GM10847 (cell line): ENCODE results near the gene FXYD2.

Experiments used
- POLR2A ChIP-seq: IDR thresholded peaks from 2 replicates; pipeline ENCODE4 v1.6.1; 2011; ENCODE audit not compliant: insufficient read length; ENCODE audit errors: extremely low read depth

Gene FXYD2

DNA sequence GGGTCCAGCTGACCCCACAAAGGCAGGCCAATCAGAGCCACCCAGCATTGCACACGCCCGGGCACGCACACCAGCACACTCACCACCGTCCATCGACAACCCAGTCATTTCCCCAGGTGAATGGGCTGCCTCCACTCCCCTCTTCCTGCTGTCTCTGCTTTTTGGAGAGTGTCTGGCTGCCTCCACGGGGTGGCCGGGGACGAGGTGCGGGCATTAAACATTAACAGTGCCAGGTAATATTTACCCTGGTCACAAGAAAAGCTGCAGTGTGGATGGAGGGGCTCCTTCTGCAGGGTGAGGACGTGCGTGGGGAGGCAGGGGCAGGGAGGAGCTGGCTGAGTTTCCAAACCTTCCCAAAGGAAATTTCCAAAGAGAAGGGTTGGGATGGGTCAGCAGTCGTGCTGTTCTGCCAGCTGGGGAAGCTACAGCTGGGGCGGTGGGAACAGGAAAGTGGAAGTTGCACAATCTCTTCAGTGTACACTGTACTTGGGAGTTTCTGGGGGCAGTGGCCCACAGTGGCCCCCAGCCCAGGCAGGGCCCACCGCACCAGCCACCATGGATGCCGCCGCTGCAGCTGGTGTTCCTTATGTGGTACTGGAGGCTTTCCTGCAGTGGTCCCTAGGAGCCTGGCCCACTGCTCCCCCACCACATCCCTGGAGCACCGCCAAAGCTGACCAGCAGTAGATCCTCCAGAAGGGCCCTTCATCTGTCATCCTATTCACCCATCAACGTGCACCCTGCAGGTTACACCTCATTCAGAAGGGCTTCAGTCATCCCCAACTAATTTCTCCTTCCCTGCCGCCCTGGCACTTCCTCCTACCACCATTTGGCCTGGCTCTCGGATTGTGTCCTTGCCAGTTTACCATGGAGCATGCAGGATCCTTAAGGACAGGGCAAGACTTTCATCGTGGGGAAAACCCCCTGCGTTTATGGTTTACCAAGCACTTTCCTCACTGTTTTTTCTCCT lies at the start of gene FXYD2:
TSS of gene FXYD2 (minus strand) at position 174 of the 967 bp plus-strand sequence. CDS start at position 108, 66 bp downstream.
- TF ChIP-seq POLR2A = no peak

DNA sequence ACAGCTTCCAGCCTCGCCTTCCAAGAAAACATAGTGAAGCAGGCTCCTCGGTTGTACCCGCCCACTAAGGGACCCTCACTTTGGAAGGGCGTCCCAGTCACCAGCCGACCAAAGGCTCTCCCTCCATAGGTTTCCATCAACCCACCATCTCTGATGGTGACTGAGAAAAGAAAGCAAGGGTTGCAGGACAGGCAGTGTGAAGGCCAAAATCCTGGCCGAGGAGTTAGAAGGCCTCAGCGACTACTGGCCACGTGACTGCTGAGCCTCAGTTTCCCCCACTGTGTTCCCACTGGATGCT lies 49.2 kb upstream of the FXYD2 start:
- no peak for TF ChIP-seq POLR2A

DNA sequence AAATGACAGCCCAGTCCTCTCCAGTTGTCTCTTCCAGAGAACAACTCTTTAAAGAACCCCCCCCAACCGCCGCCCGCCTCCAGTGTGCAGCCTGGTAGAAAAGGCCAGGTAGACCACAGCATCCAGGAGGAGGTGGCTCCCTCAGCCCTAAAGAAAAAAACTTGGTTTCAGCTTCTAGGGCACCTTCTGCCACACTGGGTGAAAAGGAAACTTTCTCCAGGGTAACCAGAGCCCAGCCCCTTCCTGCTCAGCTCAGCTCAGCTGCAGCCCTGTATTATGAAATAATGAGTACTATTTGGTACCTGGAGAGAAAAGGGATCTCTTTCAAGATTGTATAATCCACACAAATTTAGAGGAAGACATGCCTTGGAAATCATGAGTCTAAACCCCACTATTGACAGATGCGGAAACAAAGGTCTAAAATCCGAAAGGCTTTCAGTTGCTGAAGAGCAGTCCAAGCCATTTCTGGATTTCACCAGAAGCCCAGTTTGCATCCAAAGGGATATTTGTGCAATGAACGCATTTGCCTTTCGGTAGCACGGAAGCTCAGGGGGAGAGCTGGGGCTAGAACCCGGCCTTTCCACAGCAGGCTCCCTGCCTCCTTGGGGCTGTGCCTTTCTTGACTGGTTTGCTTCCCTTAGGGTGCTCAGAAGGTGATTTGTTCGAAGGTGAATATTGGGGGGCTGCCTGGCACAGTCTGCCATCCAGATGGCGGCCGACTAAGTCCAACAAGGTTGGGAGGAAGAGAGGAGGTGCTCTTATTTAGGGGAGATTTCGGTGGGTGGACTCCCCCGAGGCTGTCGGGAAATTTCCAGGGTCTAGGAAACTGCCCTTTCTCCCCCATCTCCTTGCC lies 48.7 kb upstream of the FXYD2 start:
- no peak for TF ChIP-seq POLR2A

DNA sequence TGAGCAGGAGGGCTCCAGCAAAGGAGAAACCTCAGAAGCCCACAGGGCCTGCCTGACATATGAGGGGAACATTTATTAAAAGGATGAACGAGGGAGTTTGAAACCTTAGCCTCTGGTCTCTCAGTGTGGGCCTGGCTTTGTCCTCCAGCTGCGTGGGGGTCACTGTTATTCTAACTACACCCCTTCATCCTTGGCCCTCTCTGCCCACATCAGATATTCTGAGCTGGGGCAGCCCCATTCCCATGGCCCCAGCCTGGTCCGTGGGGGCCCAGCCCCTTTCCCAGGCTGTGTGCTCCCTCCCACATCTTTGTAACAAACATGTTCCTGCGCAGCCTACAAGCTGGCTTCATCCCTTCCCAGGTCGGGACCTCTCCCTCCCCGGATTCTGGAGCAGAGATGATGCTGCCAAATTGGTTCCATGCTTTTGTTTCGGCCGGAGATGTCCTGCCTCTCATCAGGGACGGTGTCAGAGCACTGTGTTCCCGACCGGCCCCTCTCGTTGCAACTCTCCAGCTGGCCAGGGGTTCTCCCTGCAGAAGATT lies 47.9 kb upstream of the FXYD2 start:
- TF ChIP-seq POLR2A = no peak

DNA sequence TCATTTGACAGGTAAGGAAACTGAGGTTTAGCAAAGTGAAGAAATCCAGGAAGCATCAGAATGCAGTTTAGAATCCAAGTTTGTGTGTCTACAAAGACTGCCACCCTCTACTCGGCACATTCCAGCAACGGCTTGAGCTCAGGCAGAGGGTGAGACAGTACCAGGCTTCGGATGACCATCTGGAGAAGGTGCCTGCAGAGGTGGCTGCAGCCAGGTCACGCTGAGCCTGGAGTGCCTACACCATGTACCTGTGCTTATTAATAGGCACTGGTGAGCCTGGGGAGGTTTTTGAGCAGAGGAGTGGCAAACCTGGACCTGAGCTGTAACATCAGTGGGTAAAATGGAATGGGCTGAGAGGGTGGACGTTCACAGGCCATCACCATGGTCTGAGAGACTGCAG lies 47.2 kb upstream of the FXYD2 start:
- TF ChIP-seq POLR2A = no peak

DNA sequence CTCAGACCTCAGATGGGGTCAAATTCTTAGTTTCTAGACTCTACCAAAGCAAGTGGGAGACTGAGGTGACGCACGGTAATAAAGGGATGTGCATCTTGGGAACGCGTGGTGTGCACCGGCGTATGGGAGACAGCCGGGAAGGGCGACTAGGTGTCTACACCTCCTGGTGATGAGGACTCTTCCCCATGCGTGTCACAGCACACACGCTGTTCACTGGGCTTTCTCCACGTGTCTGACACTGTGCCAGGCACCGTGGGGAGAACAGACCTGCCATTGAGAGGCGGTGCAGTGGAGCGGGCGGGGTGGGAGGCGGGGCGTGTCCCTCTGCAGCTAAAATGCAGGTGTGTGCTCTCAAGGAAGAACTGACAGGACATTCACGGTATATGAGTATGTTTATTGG lies 46.6 kb upstream of the FXYD2 start:
- no peak for TF ChIP-seq POLR2A

DNA sequence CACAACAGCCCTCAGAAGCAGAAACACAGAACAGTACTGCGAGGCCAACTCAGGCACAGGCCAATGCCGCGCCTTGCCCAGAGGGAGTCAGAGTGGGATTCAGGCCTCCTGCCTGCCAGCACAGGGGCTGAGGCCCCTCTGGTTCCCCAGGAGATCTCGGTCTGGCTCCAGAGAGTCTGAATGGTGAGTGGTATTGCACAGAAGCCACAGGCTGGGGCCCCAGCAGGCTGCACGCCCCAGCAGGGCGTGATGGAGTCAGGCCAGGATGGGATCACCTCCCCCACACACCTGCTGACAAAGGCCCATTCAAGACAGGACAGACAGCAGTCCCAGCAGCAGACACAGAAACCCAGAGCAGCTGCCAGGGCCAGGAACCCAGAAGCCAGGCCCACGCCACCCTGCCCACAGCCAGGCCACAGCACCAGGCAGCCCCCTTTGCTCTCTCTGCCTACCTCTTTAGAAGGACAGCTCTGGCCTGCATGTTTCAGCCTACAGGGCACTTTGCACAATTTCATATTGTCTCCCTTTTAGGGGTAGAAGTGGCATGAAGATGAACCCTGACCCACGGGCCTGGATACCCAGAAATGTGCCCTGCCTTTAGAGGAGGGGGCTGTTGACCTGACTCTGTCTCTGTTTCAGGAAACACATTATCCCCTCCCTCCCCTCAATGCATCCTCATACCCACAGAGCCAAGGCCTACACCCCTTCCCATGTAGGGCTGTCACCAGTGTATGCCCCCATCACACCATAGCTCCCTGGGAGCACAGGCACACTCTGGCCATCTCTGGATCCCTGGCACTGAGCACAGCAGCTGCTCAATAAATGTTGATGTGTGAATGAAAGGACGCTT lies 45.8 kb upstream of the FXYD2 start:
- TF ChIP-seq POLR2A = no peak

DNA sequence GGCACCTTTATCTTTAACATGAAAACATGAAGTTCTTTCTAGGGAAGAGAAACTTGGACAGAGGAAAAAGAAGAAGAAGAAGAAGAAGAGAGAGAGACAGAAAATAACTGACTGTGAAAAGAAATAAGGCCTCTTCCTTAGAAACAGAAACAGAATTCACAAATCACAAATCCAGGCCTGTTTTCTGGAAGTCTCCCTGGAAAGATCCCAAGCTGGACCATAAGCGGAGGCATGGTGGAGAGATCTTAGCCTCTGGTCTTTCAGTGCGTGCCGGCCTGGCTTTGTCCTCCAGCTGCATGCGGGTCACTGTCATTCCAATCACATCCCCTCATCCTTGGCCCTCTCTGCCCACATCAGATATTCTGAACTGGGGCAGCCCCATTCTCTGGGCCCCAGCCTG lies 45.1 kb upstream of the FXYD2 start:
- TF ChIP-seq POLR2A = no peak

DNA sequence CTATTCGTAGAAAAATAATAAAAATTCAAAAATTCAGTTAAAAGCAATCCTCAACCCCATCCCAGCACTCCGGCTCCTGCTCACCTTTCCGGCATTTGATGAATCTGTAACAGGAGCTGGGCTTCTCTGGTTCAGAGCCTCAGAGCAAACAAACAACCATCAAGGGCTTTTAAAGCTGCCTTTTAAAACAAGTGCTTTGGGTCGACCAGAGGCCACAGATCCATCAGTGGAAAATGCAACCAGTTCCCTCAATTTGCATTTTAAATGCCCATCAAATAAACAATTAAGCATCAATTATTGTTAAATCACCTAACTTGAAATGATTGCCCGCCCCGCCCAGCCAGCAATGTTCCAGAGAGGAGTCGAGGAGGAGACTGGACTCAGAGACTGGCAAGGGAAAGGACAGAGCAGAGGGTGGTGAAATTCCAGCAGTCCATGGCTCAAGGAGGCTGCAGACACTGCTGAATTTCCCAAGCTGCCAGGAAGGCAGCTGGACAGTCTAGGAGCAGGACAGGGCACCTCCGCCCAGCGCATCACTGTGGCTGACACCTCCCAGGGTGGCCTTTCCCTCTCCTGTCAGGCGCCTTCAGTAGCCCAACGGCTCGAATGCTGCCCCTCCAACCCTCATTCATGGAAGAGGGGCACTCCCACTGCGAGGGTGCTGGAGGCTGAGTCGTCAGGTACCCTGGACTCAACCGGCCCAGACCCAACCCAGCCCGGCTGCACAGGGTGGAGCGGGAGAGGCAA lies 44.4 kb upstream of the FXYD2 start:
- TF ChIP-seq POLR2A = no peak

DNA sequence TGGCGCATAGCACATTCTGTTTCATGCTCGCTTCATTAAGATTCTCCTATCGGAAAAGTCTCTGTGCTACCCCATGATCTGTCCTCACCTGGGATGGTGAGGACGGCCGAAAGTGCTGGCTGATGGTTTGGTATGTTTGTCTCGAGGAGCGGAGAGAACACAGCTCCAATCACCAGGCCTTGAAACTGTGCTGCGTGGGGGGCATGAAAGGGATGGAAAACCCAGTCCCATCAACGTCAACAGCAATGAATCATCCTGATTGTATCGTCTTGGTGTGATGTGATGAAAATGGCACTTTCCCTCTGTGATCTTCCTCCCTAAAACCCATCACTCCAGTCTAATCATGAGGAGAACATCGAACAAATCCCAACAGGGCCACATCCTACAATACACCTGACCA lies 43.5 kb upstream of the FXYD2 start:
- no peak for TF ChIP-seq POLR2A

DNA sequence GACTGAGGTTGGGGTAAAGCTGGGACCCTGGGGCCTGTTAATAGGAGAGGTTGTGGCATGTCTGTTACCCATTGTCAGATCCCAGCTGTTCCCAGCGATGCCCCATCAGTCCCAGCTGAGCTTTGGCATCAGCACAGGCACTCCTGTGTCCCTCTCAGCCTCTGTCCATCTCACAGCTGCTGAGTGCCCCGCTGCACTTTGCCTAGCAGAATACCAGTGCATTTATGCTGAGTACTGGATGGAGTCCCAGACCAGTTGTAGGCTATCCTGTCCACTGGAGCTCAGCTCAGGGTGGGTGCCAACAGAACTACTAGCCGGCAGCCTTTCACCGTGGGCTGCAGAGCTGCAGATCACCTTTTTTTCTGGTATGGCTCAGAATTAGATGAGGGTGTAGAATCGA lies 42.0 kb upstream of the FXYD2 start:
- TF ChIP-seq POLR2A = no peak

DNA sequence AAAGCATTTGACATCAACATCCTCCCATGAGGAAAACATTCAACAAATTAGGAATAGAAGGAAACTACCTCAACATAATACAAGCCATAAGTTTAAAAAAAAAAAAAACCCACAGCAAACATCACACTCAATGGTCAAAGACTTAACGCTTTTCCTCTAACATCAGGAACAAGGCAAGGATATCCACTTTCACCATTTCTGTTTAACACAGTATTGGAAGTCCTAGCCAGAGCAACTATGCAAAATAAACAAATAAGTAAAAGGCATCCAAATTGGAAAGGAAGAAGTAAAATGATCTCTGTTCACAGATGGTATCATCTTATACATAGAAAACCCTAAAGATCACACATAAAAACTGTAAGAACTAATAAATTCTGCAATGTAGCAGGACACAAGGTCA lies 38.8 kb upstream of the FXYD2 start:
- no peak for TF ChIP-seq POLR2A

DNA sequence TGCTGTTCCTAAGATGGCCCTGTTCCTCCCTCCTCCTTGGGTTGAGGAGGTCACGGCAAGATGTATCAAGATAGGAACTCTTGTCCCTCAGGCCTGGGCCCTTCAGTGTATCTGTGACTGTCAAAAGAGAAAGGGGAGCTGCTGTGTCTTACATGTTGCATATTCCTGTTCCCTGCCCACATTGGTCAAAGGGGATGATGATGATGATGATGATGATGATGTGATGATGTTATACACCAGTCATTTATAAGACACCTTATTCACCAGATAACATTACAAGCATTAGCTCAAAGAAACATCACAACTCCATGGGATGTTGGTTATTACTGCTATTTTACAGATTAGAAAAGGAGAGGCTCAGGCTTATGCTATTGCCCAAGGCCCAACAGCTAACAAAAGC lies 38.2 kb upstream of the FXYD2 start:
- TF ChIP-seq POLR2A = no peak

DNA sequence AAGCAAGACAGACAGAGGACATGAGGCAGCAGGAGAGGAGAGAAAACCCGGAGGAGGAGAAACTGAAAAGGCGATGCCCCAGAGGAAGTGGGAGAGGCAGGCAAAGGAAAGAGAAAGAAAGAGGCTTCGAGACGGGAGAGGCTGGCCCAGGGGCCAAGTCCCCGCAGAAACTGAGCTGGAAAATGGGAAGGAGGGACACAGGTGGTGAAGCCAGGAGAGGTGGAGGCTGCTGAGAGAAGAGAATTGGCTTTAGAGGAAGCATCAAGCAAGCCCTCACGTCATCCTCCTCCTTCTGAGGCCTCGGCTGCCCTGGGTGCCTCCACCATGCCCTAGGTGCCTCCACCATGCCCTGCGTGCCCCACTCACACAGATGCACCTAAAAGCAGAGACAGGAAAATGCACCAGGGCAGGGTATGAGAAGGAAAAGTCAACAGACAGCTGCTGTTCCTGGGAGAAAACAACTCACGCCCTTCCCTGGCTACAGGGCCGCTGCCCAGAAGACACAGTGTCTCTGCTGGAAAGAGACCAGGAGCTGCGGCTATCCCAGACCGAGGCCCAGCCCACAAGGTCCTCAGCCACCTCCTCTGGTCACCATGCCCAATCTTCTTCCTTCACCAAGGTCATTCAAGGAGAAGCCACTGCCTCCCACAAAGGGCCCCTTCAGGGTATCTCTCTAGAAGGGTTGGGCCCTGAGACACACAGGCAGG lies 37.6 kb upstream of the FXYD2 start:
- TF ChIP-seq POLR2A = no peak
